HG03378 (cell line): Measurements from ENCODE around the gene CD83.
"Not testable (repeated sequence)": the region's sequence is repeated elsewhere in the genome, so short reads cannot be mapped to it uniquely, and the experiment has no call there.

Experiments
- ATAC-seq: cut with Tn5 transposase; IDR thresholded peaks from one replicate; pipeline ENCODE4 v1.9.1; 2021; ENCODE audit warnings: mild to moderate bottlenecking, moderate library complexity; ENCODE audit not compliant: unreplicated experiment

The CD83 gene

GRCh38 chr6:14117158-14118090 lies at the start of gene CD83:
TSS of gene CD83 (plus strand) at chr6:14117772. CDS start at chr6:14117812, 40 bp downstream.
- no peak for ATAC-seq

DNA sequence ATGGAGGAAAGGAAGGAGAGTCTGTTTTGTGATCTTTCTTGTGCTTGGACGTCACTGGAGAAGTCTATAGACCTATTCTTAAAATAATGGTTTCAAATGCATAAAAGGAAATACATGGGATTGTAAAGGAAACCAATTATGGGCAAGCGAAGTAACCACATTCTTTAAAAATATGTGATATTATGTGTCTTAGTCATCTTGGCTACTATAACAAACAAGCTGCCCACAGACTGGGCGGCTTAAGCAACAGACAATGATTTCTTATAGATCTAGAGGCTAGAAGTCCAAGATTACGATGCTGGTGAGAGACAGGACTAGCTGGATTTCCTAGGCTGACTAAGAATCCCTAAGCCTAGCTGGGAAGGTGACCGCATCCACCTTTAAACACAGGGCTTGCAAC lies 49.4 kb upstream of the CD83 start:
- no peak for ATAC-seq

GRCh38 chr6:14068623-14069022 lies 48.9 kb upstream of the CD83 start:
- ATAC-seq = no peak

- ATAC-seq = no peak
These were observed 47.1 kb upstream of the CD83 start for GRCh38 chr6:14070457-14070856.

DNA sequence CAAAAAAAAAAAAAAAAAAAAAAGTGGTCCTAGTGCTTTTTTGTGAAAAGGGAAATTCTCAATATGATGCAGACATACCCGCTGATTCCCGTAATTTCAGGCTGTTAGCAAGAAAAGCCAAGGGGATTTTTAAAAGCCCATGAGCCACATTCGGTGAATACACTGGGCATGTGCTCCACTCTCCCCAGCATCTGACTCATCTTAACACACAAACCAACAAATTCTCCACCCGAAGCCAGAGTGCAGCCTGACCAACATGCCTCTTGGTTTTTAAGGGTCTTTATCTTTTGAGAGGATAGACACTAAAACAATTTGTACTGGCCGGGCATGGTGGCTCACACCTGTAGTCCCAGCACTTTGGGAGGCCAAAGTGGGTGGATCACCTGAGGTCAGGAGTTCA lies 45.5 kb upstream of the CD83 start:
- ATAC-seq = no peak

DNA sequence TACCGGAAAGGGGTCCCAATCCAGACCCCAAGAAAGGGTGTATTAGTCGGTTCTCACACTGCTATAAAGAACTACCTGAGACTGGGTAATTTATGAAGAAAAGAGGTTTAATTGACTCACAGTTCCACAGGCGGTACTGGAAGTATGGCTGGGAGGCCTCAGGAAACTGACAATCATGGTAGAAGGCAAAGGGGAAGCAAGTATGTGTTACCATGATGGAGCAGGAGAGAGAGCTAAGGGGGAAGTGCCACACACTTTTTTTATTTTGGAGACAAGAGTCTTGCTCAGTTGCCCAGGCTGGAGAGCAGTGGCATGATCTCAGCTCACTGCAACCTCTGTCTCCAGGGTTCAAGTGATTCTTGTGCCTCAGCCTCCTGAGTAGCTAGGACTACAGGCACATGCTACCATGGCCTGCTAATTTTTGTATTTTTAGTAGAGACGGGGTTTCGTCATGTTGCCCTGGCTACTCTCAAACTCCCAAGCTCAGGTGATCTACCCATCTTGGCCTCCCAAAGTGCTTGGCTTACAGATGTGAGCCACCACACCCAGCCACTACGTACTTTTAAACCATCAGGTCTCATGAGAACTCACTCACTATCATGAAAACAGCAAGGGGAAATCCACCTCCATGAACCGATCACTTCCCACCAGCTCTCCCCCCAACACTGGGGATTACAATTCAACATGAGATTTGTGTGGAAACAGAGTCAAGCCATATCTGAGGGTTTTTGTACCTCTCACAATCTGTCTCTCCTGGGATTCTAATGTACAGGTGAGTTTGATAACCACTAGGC lies 43.8 kb upstream of the CD83 start:
- ATAC-seq = not testable (repeated sequence)

GRCh38 chr6:14074476-14075094 lies 43.0 kb upstream of the CD83 start:
- ATAC-seq = no peak

- peak; percentile 64 for ATAC-seq
These were observed 42.5 kb upstream of the CD83 start for GRCh38 chr6:14075095-14075503.

DNA sequence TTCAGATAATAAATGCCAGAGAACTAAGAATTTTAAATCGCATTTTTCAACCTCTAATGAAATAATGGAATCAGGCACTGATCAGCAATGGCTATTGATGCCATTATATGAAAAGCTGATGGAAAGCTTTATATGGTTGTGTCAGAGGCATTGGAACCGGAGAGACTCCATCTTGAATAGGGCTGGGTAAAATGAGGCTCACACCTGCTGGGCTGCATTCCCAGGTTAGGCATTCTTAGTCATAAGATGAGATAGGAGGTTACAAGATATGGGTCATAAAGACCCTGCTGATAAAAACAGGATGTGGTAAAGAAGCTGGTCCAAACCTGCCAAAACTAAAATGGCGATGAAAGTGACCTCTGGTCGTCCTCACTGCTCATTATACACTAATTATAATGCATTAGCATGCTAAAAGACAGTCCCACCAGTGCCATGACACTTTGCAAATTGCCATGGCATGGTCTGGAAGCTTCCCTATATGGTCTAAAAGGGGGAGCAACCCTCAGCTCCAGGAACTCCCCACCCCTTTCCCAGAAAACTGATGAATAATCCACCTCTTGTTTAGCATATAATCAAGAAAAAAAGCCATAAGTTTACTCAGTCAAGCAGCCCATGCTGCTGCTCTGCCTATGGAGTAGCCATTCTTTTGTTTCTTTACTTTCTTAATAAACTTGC lies 40.2 kb upstream of the CD83 start:
- ATAC-seq = no peak

GRCh38 chr6:14079433-14079832 lies 38.1 kb upstream of the CD83 start:
- no peak for ATAC-seq

- ATAC-seq = no peak
These were observed 37.6 kb upstream of the CD83 start for GRCh38 chr6:14079971-14080370.

DNA sequence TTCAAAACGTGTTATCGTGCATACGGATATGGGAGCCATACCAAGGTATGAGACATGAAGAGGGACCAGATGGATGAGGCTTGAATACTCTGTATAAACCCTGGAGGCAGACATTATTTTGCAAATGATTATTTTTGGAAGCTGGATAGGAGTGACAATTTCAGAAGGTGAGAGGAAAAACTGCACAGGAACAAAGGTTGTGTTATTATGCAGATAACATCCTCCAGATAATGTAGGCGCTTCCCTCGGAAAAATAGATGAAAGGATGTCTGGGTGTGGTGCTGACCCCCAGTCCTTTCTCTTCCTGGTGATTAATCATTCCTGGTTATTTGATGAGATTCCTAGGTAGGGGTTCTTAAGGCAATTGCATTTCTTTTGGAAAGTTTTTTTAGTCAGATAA lies 36.4 kb upstream of the CD83 start:
- no peak for ATAC-seq

DNA sequence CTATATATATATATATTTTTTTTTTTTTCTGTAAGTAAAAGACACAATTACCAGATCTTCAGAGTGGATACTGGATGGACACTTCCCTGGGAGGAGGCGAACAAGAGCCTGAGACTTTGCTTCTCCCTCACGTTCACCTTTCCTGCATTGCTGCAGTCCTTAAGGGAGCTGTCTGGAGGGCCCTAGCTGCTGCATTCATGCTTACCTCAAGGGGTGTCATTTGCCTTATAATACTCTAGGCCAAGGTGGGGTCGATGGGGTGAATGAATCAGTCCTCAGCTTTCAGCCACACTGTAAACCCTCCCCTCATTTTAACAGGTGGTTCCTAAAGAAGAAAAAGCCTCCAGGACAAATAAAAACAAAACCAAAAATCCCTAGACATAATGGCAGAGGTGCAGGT lies 34.8 kb upstream of the CD83 start:
- ATAC-seq = no peak

DNA sequence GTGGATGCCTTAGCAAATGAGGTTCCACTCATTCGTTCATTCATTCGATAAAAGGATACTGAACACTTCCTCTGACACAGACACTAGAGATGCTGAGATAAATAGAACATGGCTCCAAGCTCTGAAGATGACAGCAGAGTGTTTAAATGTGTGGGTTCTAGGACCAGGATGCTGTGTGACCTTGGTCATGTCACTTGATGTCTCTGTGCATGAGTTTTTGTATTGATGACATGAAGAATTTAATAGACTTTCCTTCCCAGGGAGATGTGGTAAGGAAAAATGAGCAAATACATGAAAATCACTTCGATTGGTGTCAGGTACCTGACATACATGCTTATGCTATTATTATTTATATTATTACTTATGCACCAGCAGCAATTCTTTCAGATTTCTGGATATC lies 34.3 kb upstream of the CD83 start:
- no peak for ATAC-seq

DNA sequence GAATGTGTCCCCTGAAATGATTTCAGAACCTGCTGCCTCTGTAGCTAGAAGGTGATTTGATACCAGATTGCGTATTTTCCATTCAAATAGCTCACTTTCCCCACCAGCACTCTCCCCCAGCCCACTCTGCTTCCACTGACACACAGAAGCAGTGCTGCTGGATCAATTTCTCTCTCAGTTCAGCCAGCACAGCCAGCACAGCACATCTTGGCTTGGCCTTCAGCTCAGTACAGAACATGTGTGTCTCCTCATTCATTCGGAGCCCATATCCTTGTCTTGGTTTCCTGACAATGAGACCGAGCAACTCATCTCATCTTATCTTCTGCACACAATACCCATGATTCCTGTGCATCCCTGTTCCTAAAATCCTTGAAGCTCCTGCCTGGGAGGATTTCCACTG lies 33.8 kb upstream of the CD83 start:
- ATAC-seq = no peak

GRCh38 chr6:14084388-14084787 lies 33.2 kb upstream of the CD83 start:
- no peak for ATAC-seq

DNA sequence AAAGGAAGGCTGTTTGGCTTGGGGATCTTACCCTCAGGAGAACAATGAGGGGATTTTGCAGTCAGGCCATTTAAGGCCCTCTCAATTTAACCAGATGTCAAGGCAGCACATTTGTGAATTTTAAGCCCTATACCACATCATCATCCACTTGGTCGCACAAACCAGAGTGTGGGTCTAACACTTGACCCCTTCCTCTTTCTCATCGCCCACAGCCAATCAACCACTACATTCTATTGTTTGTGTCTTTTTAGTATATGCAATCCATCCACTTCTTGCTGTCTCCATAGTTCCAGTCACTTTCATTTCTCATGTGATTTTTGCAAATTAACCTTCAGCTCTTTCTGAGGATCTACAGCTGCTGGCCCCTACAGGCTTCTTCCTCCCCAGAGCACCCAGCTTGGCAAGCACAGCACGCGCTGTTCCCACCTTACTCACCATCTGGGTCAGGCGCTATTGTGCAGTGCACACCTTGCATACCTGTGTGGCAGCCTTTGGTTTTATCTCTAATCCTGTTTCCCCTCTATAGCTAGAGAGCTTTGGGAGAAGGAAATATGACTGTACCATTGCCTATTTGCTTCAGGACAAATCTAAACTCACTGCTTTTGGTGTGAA lies 32.3 kb upstream of the CD83 start:
- no peak for ATAC-seq

DNA sequence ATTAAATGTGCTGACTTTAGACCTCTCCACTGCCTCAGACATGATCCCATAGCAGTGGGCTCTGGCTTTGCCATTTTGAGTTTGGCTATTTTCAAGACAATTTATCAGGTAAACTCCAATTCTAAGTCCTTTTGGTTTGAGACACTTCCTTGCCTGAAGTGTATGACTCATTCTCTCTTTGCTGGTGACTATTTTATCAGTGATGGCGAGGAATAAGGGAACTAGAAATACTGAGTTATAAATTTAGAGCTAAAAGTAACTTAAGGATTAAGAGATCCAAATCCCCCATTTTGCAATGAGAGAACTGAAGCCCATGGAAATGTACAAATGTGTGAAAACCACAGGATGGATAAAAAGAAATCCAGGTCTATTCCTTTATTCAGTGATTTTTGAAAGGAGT lies 30.9 kb upstream of the CD83 start:
- ATAC-seq = no peak

GRCh38 chr6:14088600-14089192 lies 28.9 kb upstream of the CD83 start:
- ATAC-seq = peak; percentile 37

GRCh38 chr6:14089224-14089623 lies 28.3 kb upstream of the CD83 start:
- peak; percentile 46 for ATAC-seq
